Measurements from ENCODE around the gene CNDP2.

The CNDP2 gene

DNA sequence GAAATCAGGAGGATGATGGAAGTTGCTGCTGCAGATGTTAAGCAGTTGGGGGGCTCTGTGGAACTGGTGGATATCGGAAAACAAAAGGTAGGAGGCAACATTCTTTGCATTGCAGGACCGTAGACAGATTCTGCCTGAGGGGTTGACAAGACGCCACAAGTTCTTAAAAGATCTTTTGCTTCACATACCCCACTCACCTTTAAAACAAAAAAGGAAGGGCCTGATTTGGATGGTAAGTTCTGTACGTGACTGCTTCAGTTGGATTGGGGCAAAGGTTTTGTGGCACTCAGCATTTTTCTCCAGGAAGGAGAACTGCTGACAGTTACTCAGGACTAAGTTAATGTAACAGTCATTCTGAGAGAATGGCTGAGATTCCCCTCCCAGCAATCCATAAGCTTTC is 5.2 kb downstream of the CNDP2 start:
- DNase-seq (ENCODE audit: low spot score), result no peak

DNA sequence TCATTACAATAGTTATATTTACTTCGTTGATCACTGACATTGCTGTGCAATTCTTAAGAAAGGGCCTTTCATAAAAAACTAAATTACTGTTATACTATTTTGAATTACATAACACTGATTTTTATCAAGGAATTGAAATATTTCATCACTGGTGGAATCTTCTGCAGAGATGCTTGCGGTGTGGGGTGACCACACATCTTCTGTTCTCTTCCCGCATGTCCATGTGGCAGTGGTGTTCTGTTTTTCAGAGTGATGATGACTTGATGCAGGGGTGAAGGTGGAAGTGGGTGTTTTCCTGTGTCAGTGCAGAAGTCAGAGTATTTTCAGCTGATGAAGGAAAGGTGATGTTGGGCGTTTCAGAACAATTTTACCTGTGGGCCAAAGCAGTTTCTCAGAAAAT is 7.0 kb downstream of the CNDP2 start:
- no peak for DNase-seq (ENCODE audit: low spot score)

DNA sequence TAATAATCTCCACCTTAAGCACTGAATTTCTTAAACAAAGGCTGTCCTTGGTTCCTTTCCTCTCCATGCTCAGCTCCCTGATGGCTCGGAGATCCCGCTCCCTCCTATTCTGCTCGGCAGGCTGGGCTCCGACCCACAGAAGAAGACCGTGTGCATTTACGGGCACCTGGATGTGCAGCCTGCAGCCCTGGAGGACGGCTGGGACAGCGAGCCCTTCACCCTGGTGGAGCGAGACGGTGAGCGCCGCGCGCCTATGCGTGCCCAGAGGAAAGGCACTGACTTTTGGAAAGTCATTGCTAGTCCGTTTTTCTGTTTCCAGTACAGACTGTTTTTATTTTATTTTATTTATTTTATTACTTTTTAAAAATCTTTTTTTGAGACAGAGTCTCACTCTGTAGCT is 9.6 kb downstream of the CNDP2 start:
- DNase-seq (ENCODE audit: low spot score), result no peak

DNA sequence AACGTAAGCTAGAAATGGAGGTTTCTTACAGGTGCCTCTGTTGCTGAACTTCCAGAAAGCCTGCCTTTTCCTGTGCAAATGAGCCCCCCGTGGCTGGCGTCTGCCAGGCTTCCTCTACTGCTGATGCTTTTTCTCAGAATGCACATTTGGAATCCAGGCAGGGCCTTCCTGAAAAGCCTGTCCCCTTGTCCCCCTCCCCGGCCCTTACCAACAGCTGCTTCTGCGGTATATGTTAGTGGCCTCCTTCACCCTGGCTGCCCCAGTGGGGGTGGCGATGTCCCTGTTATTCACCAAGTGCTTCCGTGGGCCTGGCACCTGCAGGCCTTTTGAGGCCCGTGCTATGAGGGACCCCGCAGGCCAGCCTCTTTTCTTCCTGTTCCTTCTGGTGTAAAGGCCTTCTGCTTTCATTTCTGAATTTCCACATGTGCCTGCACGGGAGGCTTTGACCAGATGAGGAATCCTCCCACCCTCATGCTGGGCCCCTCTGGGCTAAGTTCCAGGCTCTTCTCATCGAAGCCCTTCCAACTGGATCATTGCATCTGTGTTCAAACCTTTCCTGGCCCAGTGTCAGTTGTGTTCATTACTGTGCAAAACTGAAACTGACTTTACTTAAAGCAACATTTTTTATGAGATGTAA is 10.4 kb downstream of the CNDP2 start:
- DNase-seq (ENCODE audit: low spot score), result no peak

DNA sequence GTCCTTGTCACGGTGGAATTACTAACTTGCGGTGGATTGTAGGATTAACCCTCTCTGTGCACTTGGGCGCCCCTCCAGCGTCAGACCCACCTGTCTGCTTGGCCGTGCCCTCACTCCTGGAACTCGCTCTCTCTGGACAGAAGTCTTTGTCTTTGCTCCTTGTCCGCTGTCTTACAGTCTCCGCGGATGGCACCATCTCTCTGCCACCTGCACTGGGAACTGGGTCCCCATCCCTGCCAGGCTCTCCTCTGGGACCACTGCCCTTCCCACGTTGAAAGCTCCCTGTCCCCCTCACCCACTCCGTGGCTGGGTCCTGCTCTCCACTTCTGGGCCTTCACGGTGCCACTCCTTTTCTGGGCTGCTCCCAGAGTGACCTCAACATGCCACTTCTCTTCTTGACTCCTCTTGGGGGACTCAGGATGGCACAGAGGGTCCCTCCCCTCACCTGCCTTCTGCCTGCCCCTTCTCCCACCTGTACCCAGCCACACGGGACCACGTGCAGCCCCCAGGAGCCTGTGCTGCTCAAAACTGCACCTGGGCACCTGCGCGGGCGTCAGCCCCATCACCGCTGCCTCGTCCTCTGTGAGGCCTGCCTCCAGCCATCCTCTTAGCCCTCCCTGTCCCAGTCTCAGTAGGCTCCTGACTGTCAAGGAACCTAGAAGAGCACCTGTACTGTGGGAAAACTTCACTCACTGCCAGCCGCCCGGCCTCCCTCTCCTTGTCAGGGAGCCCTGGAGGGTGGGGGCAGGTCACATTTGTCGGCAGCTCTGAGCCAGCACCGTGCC is 11.1 kb downstream of the CNDP2 start:
- DNase-seq (ENCODE audit: low spot score), result no peak

DNA sequence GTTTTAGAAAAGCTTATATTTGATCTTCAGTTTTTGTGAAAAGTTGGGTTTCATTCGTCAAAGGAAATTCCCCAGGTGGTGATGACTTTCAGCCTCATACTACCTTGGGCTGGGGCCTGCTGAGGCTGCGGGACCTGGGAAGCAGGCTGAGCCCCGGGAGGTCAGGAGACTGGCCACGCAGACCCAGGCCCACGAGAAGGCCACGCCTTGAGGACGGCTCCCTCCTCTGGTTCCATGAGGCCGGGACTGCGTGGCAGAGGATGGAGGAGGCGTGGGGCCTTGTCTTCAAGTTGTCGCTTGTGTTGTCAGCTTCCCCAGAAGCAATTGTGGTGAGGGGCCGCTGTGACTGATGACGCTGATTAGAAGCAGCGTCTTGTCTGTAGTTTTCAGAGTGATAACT is 11.8 kb downstream of the CNDP2 start:
- no peak for DNase-seq (ENCODE audit: low spot score)

DNA sequence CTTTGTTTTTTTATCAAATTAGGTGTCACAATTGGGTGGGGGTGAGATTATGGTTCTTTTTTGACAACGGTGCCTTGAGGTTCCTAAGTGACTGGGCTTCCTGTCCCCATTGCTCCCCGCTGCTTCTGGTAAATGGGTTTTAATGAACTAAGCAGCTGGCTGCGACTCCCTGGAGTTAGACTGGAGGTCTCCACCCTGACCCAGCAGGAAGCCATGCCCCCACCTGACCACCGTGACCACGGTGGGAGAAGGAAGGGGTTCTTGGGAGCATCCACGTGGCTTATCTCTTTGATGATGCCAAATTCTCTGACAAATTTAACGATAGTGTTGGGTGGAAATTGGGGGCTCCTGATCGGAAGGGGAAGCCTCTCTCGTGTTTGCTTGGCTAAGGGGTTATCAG is 12.2 kb downstream of the CNDP2 start:
- DNase-seq (ENCODE audit: low spot score), result no peak

DNA sequence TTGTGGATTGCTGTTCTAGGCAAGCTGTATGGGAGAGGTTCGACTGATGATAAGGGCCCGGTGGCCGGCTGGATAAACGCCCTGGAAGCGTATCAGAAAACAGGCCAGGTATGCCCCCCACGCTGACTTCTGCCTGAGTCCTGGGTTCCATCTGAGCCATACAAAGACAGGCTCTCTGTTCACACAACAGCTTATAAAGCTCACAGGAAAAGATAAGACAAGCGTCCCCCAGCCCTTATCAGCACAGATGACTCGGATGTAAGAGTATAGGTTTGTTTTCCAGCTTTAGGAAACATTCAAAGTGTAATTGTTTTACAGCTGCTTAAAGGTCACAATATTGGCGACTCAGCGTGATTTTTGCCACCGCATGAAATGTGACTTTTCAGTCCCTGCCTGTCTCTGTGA is 12.7 kb downstream of the CNDP2 start:
- no peak for DNase-seq (ENCODE audit: low spot score)

DNA sequence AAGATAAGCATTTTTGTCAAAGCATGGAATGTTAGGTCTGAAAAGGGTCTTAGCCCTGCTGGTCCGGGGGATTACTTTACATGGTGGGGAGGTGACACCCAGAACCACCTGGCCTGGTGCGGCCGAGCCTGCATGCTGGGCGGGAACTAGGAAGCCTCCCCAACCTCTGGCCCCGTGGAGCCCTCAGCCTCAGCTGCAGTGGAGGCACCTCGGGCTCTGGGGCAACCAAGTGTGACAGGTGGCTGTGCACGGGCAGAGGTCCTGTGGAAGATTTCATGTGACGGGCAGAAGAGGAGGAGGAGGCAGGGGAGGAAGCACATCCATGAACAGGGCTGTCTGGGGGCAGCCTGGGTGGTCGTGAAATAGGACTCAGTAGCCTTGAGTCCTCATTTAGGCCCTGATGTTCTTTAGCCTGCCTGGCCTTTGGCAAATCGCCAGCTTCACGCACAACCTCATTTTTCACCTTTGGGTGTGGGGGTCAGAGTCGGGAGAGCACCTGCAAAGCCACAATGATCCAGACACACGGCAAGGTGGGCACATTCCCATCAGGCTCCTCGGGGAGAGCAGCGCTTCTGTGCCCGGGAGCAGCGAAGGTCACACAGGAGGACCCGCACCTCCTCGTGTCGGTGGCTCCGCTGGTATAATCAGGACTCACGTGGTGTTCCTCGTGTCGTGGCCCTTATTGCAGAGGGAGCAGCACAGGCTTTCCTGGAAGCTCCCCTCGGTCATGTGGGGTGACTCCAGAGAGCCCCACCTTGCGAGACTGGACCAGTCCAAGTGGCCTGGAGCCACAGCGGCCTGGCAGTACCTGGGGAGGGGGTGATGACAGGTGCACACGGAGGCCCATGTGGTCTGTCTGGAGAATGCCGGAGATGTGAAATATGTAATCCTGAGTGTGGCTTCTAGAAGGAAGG is 13.9 kb downstream of the CNDP2 start:
- no peak for DNase-seq (ENCODE audit: low spot score)

DNA sequence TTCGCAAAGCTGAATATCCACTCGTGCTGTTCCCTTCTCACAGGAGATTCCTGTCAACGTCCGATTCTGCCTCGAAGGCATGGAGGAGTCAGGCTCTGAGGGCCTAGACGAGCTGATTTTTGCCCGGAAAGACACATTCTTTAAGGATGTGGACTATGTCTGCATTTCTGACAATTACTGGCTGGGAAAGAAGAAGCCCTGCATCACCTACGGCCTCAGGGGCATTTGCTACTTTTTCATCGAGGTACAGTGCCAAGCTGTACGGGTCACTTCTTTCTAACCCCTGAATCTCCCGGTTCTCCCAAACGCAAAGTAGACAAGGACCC is 14.6 kb downstream of the CNDP2 start:
- DNase-seq (ENCODE audit: low spot score), result no peak

DNA sequence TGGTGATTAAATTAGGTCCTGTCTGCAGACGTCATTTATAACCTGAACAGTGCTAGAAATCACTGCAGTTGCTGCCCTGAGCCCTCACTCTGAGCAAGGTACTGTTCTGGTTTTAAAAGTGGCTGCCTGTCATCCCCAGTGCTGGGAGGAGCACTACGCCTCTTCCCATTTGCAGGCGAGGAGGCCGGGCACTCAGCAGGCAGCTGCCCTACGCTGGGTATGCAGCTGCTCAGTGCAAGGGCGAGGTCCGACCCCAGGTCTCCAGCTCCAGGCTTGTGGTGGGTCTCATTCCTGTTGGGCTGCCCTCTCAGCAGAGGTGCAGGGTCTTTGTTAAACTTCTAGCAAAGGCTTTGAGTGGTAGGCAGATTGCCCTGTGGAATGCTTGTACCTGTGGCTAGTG is 15.7 kb downstream of the CNDP2 start:
- DNase-seq (ENCODE audit: low spot score), result no peak

DNA sequence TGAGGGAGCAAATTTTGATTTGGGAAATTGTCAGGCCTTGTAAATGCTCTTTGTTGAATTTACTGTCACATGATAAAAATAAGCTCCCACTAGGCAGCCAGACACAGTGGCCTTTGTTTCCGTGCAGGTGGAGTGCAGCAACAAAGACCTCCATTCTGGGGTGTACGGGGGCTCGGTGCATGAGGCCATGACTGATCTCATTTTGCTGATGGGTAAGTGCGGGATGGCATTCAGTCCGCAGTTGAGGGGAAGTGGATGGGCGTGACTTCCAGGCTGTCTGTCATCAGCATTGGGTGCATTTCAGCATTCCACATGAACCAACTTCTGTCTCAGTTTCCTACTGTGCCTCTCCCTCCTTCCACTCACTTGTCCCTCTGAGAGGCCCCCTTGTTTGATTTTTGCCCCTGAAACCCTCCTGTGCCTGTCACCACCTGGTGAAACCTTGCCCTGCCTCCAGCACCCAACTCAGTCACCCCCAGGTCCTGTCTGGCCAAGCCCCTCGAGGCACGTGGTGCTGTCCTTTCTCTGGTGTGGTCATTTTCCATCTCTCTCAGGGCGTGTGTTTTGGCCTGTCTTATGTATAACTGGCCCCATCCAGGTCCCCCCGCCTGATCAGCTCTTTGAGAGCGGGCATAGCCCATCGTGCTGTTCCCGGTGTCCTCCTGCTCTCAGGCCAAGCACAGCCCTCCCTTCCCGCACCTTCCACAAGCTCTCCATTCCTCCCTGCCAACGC is 16.3 kb downstream of the CNDP2 start:
- DNase-seq (ENCODE audit: low spot score), result no peak

DNA sequence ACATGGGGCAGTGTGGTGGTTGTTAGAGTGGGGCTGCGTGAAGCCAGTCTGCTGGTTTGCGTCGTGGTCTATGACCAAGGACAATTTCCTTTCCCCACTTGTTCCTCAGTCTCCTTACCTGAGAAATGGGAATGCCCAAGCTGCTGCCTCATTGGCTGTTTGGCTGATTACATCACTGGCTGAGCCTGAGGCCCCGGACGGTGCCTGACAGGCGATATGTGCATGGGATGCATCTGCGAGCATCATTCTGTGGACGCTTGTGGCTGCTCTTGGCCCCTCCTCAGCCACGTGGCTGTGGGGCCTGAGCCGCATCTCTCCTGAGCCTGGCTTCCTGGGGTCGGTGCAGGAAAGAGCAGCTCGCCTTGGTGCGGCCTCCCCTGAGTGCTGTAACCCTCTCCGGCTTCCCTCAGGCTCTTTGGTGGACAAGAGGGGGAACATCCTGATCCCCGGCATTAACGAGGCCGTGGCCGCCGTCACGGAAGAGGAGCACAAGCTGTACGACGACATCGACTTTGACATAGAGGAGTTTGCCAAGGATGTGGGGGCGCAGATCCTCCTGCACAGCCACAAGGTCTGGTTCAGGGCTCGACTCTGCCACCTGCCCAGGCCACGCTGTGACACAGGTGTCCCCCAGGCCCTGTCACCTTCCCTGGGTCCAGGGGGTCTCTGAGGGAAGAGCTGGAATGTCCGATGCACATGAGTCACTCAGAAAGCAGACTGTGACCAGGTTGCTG is 17.2 kb downstream of the CNDP2 start:
- DNase-seq (ENCODE audit: low spot score), result no peak

DNA sequence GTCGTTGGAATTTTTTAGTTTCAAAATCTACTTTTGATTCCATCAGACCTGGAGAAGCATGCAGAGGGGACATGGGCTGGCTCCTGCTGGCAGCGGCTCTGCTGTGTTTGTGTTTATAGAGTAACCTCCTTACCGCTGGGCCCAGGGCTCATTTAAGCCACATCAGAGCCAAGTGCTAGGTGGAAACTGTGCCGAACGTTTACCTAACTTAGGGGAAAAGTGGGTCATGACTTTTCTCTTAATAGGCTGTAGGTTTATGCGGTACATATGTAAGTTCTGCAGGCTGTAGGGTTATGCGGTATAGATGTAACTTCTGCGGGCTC is 17.7 kb downstream of the CNDP2 start:
- no peak for DNase-seq (ENCODE audit: low spot score)

DNA sequence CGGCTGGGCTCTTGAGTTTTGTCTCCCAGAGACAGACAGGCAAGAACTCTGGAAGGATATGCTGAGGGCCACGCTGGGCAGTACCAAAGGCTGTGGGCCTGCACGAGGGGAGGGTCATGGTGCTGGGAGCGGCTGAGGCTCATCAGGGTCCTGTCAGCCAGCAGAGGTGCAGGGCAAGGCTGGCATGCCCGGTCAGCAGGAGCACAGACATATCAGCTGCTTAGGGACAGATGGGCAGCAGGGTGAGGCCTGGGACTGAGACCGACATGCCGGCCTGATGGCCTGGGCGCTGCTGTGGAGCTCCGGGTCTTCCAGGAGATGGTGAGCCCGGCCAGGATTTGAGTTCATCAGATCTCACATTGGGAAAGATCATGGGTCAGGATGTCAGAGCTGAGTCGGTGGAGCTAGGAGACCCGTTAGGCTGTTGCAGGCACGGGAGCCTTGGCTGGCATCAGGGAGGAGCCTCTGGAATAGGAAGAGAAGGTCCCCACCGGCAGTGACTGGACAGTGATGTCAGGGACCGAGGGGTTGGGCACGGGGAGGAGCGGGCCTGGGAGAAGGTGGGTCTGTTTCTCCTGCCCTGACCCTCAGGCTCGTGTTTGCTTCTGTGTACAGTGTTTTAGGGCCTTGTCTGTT is 18.8 kb downstream of the CNDP2 start:
- no peak for DNase-seq (ENCODE audit: low spot score)

DNA sequence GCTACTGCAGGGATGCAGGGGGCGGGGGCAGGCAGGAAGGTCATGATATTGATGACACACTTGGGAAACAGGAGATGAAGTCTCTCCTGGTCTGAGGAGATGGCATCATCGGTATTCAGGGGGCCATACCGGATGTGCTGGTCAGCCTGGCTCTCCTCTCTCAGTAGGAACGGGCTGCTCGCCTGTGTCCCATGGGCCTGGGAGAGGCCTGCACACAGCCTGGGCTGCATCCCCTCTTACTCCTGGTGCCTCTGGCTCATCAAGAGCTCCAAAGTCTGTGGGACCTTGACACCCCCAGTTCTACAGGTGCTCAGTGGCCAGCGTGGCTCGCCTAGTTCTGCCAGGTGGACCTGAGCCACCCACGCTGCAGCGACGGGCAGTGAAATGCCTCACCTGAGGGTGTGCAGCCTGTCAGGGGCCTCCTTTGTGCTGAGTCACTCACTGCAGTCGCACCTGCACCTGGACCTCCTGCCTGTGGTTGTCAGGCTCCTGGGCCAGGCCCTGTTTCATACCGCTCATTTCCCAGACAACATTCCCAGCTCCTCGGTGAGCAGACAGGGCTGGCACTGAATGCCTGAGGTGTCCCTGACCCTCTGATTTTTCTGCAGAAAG is 19.6 kb downstream of the CNDP2 start:
- DNase-seq (ENCODE audit: low spot score), result no peak

DNA sequence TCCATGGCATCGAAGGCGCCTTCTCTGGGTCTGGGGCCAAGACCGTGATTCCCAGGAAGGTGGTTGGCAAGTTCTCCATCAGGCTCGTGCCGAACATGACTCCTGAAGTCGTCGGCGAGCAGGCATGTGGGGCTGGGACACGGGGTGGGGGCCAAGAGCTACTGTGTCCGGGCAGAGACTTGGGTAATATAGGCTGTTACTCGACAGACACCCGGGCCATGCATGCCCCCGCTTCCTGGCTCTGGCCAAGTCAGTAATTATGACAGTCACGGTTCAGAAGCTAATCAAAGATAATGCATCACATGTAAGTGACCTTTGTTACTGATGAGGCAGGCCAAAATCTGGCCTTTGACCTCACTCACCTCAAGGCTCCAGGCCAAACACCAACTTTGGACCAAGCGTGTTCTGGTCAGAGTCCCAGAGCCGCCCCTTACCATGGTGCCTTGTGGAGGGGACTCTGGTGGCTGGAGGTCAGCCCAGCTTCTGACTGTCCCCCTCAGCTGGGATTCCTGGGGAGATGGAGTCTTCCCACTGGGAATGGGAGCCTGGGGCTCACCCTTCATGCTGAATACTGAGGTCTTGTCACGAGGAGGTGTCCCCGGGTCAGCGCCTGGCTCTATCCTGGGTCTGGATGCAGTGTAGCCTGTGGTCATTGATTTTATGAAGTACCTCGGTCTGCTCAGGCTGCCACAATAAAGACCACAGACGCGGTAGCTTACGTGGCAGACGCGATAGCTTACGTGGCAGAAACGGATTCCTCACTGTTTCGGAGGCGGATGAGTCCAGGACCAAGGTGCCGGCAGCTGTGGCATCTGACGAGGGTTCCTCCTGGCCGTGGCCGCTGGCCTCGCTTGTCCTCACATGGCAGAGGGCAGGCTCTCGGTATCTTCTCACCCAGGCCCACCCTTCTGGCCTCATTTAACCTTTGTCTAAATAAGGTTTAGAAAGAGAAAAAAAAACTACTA is 20.4 kb downstream of the CNDP2 start:
- no peak for DNase-seq (ENCODE audit: low spot score)

DNA sequence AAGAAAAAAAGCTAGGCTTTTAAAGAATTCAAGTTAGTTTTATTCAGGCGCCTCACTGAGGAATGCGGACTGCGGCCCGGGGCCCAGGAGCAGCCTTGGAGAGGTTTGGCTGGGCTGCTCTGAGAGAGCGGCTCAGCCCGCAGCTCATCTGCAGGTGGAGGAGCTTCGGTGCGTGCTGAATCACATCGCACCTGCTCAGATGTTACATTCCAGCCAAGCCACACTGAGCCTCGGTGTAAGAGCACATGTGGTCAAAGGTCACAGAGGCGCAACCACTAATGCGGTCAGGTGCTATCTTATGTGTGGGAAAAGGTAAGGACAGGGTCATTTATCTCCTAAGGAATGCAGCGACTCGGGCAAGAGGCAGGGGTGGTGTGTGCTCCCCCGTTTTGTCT is 21.1 kb downstream of the CNDP2 start:
- DNase-seq (ENCODE audit: low spot score), result no peak

DNA sequence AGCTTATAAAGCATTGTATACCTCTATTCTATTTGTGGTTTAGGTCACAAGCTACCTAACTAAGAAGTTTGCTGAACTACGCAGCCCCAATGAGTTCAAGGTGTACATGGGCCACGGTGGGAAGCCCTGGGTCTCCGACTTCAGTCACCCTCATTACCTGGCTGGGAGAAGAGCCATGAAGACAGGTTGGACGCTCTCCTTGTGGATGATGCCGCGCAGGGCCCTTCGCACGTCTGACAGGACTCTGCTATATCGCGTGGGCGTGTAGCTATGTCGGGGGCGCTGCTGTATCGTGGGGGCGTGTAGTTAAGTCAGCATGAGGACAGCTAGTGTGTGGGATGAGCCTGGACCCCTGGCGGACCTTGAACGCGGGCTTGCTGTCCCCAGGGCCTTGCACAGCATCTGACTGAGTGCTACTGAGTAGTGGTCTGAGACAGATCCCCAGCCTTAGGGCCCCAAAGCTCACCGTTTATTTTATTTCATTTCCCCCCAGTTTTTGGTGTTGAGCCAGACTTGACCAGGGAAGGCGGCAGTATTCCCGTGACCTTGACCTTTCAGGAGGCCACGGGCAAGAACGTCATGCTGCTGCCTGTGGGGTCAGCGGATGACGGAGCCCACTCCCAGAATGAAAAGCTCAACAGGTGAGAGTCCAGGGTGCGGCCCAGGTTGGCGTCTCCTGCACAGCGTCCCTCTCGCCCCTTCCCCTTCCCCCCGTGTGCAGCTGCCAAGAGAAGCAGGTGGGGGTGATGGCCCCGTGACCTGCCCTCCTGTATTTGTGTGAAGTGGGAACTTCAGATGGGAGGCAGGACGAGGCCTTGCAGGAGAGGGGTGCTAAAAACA is 22.5 kb downstream of the CNDP2 start:
- no peak for DNase-seq (ENCODE audit: low spot score)

All from activated CD4-positive, alpha-beta T cell treated with anti-CD3 and anti-CD28 coated beads, Interleukin-2, Interleukin-4, amounts not matched to agents 100 ng/mL and 50 ng/mL, durations not matched to agents 16 hours and 8 hours (primary cell).